Upper lobe of left lung (tissue), 6 donors: ENCODE data around the gene MRPL11. TPM values are rescaled to one million over a fixed set of nuclear protein-coding genes. Genes with fewer than 3 reads are reported as not detected.

Experiments
- ATAC-seq, 2 donors: fragments of 200-7000 bp; cut with Tn5 transposase; one replicate each; pipeline ENCODE4 v1.9.1; 2022; ENCODE audit warnings: mild to moderate bottlenecking in 2 of 2, moderate library complexity in 2 of 2; ENCODE audit not compliant: low FRiP score in 2 of 2
- DNase-seq, 2 donors: peaks; one replicate each; pipeline ENCODE4 v3.0.0-alpha.2; 2019 to 2020
- H3K27ac ChIP-seq, 4 donors: fragments of 200-600 bp; sonication (generic); one replicate each; pipeline ENCODE4 v1.5.1; 2016 to 2019
- H3K27me3 ChIP-seq, 4 donors: fragments of 200-600 bp; sonication (generic); one replicate each; pipeline ENCODE4 v1.5.1; 2017 to 2019
- H3K36me3 ChIP-seq, 4 donors: fragments of 200-600 bp; sonication (generic); one replicate each; pipeline ENCODE4 v1.5.1; 2016 to 2019
- H3K4me1 ChIP-seq, 4 donors: fragments of 200-600 bp; sonication (generic); one replicate each; pipeline ENCODE4 v1.5.1; 2018 to 2019
- H3K4me3 ChIP-seq, 4 donors: fragments of 200-600 bp; sonication (generic); one replicate each; pipeline ENCODE4 v1.5.1; 2017 to 2019; ENCODE audit warnings: mild to moderate bottlenecking in 2 of 4, moderate library complexity in 1 of 4
- H3K9me3 ChIP-seq, 4 donors: fragments of 200-600 bp; sonication (generic); one replicate each; pipeline ENCODE4 v1.5.1; 2018 to 2019
- EP300 ChIP-seq, 4 donors: sonication (generic); formaldehyde crosslinking; IDR thresholded peaks; one replicate each; pipeline ENCODE4 v1.5.1; 2017; ENCODE audit warnings: antibody characterized with exemption in 4 of 4, control low read depth in 2 of 4
- POLR2A ChIP-seq, 4 donors: fragments of 450-650 bp; IDR thresholded peaks; one replicate each; pipeline ENCODE4 v1.5.1; 2016 to 2017; ENCODE audit warnings: antibody characterized with exemption in 4 of 4, mild to moderate bottlenecking in 2 of 4
- POLR2AphosphoS5 ChIP-seq, 2 donors: sonication (generic); formaldehyde crosslinking; IDR thresholded peaks; one replicate each; pipeline ENCODE4 v1.5.1; 2017; ENCODE audit warnings: antibody characterized with exemption in 2 of 2
- WGBS, 2 donors: methylation state at CpG; one replicate each; pipeline ENCODE4 v1.1.5; 2017 to 2018; 5-methylcytosine and 5-hydroxymethylcytosine counted together
- total RNA-seq, 6 donors: library from RNA; depleted of rRNA in 4 of 6; stranded (reverse); fragments of >200 nt in 4 of 6; gene quantifications; one replicate each; pipeline versions ENCODE4 v1.1.0 to v1.2.1, GENCODE V29; 2016 to 2021
- TF ChIP-seq, protein P1 (sequence below), 6 experiments: fragments of 450-650 bp in 4 of 6; fragments of 200-600 bp in 2 of 6; sonication (generic) in 2 of 6; IDR thresholded peaks; one replicate each; pipeline ENCODE4 v1.5.1; 2016 to 2019; ENCODE audit warnings: antibody characterized with exemption in 6 of 6
- donor health status: DM: no; HTN: no; CAD: no; lungs with moderate emphysema.
- donor health status: DM: no; HTN: yes; CAD: no; lungs with severe emphysema.

Gene MRPL11
- total RNA-seq, 6 donors from 2014 or later: 25.3 to 44.8 (median 33.0) TPM

- Histone ChIP-seq H3K4me3 (no peak overlapping the region), H3K27ac (no peak overlapping the region), H3K36me3 (no peaks in the 10 kb centered on the region), H3K9me3 (no peaks in the 10 kb centered on the region), H3K4me1 (no peaks in the 10 kb centered on the region), H3K27me3 (no peaks in the 10 kb centered on the region)
- DNase-seq (no peak), ATAC-seq (no peak)
- TF ChIP-seq POLR2AphosphoS5 (IDR thresholded peaks at IDR 0.05) (no peak), EP300 (IDR thresholded peaks at IDR 0.05) (no peak)
- TF ChIP-seq, protein P1, sequence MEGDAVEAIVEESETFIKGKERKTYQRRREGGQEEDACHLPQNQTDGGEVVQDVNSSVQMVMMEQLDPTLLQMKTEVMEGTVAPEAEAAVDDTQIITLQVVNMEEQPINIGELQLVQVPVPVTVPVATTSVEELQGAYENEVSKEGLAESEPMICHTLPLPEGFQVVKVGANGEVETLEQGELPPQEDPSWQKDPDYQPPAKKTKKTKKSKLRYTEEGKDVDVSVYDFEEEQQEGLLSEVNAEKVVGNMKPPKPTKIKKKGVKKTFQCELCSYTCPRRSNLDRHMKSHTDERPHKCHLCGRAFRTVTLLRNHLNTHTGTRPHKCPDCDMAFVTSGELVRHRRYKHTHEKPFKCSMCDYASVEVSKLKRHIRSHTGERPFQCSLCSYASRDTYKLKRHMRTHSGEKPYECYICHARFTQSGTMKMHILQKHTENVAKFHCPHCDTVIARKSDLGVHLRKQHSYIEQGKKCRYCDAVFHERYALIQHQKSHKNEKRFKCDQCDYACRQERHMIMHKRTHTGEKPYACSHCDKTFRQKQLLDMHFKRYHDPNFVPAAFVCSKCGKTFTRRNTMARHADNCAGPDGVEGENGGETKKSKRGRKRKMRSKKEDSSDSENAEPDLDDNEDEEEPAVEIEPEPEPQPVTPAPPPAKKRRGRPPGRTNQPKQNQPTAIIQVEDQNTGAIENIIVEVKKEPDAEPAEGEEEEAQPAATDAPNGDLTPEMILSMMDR (IDR thresholded peaks at IDR 0.05): no peak
- WGBS, 2 donors: 25 to 27% methylated on average over 6 of the region's 6 CpGs
Observed at GRCh38 chr11:66454247-66454646, 15.6 kb upstream of the MRPL11 start.

GRCh38 chr11:66451663-66452062, 13.0 kb upstream of the MRPL11 start:
- no peaks in the 10 kb centered on the region for H3K36me3 ChIP-seq
- H3K27ac ChIP-seq: no peak overlapping the region
- H3K27me3 ChIP-seq: no peaks in the 10 kb centered on the region
- no peaks in the 10 kb centered on the region for H3K4me1 ChIP-seq
- H3K4me3 ChIP-seq: no peak overlapping the region
- 77 to 82% methylated on average over 4 of the region's 4 CpGs for WGBS, 2 donors
- no peaks in the 10 kb centered on the region for H3K9me3 ChIP-seq
- ATAC-seq (no peak), DNase-seq (no peak)
- no peak for TF ChIP-seq POLR2AphosphoS5 (IDR thresholded peaks at IDR 0.05)
- TF ChIP-seq EP300 (IDR thresholded peaks at IDR 0.05): no peak
- TF ChIP-seq, protein P1 (IDR thresholded peaks at IDR 0.05): no peak

DNA sequence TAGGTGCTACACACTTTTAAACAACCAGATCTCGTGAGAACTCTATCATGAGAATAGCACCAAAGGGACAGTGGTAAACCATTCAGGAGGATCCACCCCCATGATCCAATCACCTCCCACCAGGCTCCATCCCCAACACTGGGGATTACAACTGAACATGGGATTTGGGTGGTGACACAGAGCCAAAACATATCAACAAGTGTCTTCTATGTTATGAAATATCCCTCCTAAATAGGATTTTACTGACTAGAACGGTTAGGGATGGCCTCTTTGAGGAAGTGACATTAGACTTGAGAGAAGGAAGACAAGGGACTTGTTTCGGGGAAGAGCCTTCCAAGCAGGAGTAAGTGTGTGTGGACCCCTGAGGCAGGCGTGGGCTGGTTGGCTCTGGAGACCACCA, 11.9 kb upstream of the MRPL11 start:
- ATAC-seq (no peak), DNase-seq (no peak)
- Histone ChIP-seq H3K4me3 (no peak overlapping the region), H3K27me3 (no peaks in the 10 kb centered on the region), H3K9me3 (no peaks in the 10 kb centered on the region), H3K36me3 (no peaks in the 10 kb centered on the region), H3K27ac (no peak overlapping the region), H3K4me1 (no peaks in the 10 kb centered on the region)
- TF ChIP-seq, protein P1 (IDR thresholded peaks at IDR 0.05): no peak
- no peak for TF ChIP-seq POLR2AphosphoS5 (IDR thresholded peaks at IDR 0.05)
- TF ChIP-seq EP300 (IDR thresholded peaks at IDR 0.05): no peak
- TF ChIP-seq POLR2A (IDR thresholded peaks at IDR 0.05): no peak
- 56 to 58% methylated on average over 4 of the region's 4 CpGs for WGBS, 2 donors

GRCh38 chr11:66448523-66448922, 9.9 kb upstream of the MRPL11 start:
- Histone ChIP-seq H3K4me1 (no peaks in the 10 kb centered on the region), H3K4me3 (no peak overlapping the region), H3K9me3 (peaks cover 0 to 4% (median under 1%) of the 10 kb centered on the region in 4 donors), H3K27ac (no peak overlapping the region), H3K27me3 (no peaks in the 10 kb centered on the region), H3K36me3 (no peaks in the 10 kb centered on the region)
- 69 to 82% methylated on average over 4 of the region's 4 CpGs for WGBS, 2 donors
- DNase-seq: no peak
- no peak for ATAC-seq
- TF ChIP-seq EP300 (IDR thresholded peaks at IDR 0.05): no peak

DNA sequence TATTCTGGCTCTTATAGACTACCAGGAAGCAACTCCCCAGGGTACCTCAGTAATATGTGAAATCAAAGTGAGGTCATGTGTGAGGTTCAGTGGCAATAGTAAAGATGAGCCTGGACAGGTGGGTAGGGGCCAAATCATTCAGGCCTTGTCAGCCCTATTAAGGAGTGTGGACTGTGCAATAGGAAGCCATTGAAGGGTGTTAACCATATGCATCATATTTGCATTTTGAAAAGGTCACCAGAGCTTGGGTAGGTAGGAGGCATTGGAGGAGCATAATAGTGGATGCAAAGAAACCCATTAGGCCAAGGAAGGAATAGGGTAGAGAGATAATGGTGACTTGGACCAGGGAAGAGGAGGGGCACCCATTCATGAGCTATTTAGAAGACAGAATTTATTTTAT, 8.4 kb upstream of the MRPL11 start:
- Histone ChIP-seq H3K27ac (no peak overlapping the region), H3K36me3 (no peaks in the 10 kb centered on the region), H3K4me3 (no peak overlapping the region), H3K9me3 (peaks cover 0 to 11% (median 3%) of the 10 kb centered on the region in 4 donors), H3K27me3 (no peaks in the 10 kb centered on the region), H3K4me1 (no peaks in the 10 kb centered on the region)
- TF ChIP-seq POLR2A (IDR thresholded peaks at IDR 0.05) (no peak), POLR2AphosphoS5 (IDR thresholded peaks at IDR 0.05) (no peak), EP300 (IDR thresholded peaks at IDR 0.05) (no peak)
- TF ChIP-seq, protein P1 (IDR thresholded peaks at IDR 0.05): no peak
- DNase-seq: no peak
- ATAC-seq: no peak
